Measurements from ENCODE around the gene SMC3.

DNA sequence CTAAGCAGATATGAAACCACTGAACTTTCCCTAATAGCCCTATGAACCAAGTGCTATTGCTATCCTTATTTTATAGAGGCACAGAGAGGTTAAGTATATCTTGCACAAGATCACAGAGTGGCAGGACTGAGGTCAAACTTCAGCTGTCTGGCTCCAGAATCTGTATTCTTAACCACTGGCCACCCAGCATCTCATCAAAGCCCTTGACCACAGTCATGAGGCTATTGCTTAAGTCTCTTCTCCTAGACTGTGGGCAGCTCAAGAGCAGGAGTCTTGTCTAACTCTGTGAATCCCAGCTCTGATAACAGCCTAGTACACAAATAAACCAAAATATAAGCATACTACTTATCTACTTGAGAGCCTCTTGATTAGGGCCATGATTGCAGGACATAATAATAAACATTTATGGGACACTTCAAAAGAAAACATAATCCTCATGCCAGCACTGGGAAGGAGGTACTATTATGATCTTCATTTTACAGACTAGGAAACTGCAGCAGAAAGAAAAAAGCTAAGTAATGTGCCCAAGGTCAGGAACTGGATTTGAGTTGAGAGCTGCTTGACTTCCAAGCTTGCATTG is 22.4 kb upstream of the SMC3 start:
- TF ChIP-seq POLR2A (IDR thresholded peaks at IDR 0.05; ENCODE audit: low read length) (no peak), GATA1 (IDR thresholded peaks at IDR 0.05; ENCODE audit: low read depth, low read length) (no peak)

Measured in erythroblast (primary cell).